Activated T-helper 1 cell treated with Interleukin-2 at 50 U/mL for 16 hours (primary cell): Measurements from ENCODE around the gene RRBP1.

ENCODE experiments used
- DNase-seq: peaks from one replicate; pipeline ENCODE4 v3.0.0-alpha.2; 2020; ENCODE audit warnings: low read depth

Gene RRBP1

DNA sequence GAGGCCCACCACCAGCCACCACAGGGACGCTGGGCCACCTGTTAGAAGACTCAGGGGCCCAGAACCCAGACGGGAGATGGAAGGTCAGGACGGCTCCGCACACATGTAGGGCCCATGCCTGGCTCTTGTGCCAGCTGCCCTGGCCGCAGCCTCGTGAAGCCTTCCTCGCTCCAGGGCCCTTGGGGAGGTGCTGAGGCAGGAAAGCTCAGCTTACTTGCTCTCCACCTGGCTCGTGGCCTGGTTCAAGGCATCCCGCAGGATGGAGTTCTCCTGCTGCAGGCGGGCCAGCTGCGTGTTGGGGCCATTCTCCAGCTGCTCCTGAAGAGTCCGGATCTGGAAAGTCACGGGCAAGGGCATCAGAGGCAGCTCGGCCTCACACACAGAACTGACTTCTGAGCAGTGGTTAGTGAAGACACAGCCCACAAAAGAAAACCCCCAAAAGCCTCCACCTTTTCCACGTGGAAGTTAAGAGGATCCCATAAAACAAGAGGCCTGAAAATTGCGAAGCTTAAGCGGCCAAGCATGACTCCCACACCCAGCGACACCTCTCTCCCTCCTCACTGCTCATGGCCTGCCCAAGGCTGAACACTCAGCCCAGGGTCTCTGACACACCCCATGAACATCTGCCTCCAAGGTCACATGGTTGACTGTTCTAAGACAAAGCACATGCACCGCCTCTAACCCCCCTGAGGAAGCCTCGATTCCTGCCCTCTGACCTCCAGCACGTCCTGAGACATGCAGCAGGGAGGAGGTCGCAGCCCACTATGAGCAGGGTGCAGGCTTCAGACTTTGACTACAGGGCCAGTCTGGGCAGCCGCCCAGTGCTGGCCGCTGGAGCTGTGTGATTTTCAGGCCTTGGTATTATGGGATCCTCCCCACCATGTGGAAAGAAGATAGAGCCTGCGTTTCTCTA, 46.5 kb downstream of the RRBP1 start:
- DNase-seq: no peak

GRCh38 chr20:17634661-17635331, 47.2 kb downstream of the RRBP1 start:
- no peak for DNase-seq

DNA sequence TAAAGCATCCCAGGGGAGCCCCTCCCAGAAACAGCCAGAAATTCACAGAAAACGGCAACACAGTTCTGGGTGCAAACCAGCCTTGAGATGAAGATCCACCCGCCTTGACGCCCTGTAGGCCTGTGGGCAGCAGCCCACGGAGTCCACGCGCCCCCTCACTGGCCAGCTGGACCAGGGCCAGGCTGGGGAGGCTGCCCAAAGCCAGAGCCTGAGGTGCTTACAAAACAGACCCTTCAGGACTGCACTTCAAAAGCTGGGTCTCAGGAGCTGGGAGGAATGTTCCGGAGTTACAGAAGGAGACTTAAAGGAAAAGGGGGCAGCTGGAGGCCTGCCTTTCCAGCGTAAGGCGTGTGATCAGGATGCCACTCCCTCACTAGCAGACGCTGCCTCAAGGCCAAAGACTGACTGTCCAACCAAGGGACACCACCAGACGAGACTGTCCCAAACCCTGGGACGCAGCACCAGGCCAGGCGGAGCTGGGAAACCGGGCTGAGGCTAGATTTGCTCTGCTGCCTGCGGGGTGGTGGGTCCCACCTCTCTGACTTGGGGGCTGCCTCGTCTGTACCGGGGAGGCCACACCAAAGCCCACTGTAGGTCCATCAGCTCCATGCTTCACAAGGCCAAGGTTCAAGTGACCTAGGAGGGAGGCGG, 48.1 kb downstream of the RRBP1 start:
- DNase-seq: no peak

GRCh38 chr20:17633221-17633849, 48.7 kb downstream of the RRBP1 start:
- DNase-seq: no peak

DNA sequence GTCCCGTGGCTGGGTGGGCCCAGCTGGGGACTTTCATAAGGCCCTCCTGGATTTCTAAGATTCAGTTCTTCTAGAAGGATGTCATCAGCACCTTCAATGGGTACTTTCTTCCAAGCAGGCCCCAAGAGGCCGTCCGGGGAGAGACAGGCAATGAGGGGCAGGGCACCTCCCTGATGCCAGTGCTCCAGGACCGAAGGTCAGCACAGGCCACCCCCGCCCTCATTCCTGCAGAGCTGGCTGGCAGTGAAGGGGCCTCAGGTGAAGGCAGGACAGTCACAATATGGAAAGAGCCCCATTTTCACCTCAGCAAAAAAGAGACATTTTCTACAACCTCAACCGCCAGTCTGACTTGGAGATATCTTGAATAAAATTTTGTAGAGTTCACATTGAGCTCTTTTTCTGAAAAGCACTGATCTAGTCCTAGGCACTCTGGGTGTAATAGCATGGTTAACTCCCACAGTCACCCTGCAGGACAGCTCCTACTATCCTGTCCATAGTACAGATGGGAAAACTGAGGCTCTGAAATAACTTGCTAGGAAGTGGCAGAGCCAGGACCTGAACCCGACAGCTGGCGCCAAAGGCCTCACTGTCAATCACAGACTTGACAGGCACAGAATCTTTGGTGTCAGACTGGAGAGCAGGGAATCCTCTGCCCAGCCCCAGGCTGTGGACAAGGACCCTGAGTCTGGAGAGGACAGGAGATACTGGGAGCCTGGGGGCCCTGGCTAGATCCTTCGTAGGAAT, 50.3 kb downstream of the RRBP1 start:
- no peak for DNase-seq

DNA sequence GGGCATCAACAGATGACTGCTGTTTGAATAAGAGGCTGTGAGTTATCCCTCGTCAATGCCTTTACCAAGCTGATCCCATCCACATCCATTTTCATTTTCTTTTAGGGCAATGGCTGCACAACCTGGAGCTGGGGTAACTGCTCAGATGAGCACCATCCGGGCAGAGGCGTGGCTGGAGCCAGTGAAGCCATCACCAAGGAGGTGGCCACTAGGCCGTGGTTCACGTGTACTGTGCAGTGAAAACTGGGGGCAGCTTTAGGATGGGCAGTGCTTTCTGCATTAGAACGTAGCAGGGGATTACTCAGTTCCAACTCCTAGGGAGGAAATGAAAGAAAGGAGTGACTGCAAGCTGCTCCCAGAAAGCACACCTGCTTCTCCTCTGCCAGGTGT, 51.2 kb downstream of the RRBP1 start:
- no peak for DNase-seq

- DNase-seq: no peak
Observed at GRCh38 chr20:17630151-17630805, 51.8 kb downstream of the RRBP1 start.

- no peak for DNase-seq
Observed at GRCh38 chr20:17629678-17630089, 52.4 kb downstream of the RRBP1 start.

DNA sequence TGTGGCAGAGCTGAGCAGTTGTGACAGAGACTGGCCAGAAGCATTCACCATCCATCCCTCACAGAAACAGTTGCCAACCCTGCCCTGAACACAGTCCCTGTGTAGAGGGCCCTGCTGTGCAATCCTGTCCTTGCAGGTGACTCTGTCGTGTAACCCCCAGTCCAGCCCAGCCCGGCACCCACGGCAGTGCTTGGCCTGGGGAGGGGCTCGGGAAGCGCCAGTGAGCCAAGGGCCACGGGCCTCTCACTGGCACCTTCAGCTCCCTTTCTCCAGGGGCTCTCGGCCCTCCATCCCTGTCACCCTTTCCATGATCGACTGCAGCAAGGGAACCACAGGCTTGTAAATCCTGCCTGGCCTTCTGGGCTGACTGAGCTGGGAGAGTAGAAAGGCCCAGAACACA, 53.0 kb downstream of the RRBP1 start:
- DNase-seq: no peak

- DNase-seq: no peak
Observed at GRCh38 chr20:17628101-17628841, 53.8 kb downstream of the RRBP1 start.

GRCh38 chr20:17627101-17627955, 54.7 kb downstream of the RRBP1 start:
- no peak for DNase-seq

DNA sequence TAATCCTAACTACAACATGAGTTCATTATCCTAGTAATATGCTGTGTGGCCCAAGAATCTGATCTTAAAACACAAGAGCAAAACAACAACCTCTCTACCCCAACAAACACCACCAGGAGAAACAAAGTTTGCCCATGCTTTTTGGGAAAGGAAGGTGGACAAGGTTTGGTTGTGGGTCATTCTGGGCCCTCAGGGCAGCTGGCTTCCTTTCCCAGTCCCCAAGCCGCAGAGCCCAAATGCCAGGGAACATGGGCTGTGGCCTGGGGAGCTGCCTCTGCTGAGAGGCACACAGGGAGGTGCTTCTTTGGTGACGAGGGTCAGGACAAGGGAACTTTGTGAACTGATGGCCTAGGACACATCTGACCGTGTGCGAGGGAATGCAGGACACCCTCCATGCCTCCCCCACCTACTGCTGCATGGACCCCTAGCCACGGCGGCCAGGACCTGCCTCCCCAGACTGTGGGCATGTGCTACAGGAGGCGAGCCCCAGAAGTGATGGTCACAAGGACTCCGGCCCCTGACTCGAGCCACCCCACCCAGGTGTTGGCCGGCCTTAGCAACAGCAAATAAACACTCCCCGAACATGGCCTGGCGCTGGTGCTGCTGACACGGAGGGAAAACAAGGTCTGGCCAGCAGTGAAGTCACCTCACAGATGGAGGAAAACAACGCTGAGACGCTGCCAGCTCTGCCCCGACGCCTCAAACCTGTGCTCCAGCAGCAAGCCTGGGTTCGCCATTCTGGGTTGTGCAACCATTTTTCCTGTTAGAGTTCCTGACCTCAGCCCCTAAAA, 55.6 kb downstream of the RRBP1 start:
- no peak for DNase-seq

DNA sequence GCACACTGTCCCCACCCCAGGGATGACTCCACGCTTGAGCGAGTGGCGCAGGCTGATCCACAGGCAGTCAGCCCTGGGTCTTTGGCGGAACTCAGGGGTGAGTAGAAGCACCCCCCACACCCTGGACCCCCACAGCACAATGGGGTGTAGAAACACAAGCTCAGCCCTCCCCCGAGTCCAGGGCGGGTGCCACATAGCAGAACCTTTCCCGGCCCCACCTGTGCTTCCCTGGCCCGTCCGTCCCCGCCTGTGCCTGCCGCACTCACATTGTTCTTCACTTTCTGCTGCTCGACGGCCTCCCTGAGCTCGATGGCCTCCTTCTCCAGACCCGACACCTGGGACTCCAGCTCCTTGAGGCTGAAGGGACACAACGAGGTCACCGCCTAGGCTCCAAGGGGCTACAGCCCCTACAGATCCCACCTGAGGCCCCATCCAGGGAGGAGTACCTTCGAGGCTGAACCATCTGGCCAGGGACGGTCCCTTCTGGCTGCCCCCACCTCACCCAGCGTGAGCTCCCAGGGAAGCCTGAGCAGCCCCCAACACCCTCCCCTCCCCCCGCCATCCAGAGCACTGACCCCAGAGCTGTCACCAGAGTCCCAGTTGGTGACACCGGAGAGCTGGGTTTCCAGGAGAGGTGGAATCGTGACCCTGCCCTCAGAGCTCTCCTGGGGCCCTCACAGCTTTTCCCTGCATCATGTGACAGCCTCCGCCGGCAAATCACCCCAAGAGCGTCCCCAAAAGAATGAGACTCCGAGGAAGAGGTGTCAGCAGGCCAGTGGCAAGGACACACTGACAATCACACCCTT, 56.6 kb downstream of the RRBP1 start:
- no peak for DNase-seq

GRCh38 chr20:17624551-17625245, 57.3 kb downstream of the RRBP1 start:
- no peak for DNase-seq

DNA sequence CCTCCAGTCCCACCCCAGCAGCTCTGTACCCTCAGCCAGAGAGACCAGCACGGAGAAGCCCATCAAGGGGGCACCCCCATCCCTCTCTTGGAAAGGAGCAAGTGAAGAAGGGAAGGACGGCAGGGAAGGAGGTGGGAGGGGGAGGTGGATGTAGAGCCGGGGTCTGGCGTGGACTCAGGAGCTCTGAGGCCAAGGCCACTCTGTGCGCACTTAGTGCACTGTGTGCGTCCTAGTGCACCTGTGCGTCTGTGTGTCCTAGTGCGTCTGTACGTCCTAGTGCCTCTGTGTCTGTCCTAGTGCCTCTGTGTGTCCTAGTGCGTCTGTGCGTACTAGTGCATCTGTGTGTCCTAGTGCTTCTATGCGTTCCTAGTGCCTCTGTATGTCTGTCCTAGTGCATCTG, 58.0 kb downstream of the RRBP1 start:
- no peak for DNase-seq

DNA sequence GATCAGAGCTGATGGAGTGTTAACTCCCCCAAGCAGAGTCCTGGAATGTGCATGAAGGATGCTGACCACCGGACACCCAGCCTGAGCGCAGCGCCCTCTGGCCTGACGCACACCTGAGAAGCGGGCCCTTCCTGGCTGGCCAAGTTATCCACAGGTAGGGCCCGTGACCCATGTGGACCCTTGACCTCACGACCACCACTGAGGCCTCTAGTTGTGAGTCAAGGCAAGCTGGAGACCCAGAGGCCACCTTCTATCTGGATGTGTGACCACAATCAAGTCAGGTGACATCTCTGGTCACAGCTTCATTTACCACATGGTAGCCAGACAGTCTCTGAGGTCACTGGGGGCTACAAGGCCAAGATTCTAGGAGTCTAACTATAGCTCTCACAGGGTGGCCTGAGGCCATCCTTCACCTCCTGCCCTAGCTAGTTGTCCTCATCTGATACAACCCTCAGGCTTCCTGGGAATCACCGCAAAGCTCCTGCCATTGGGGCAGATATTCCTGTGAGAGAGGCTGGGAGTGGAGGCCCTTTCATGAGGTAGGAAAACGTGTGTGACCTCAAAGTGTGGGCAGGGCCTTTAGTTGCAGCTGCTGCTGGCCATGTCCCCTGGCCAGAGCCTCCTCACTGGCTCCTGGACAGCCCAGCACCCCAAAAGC, 59.1 kb downstream of the RRBP1 start:
- no peak for DNase-seq
